ENCODE measurements around the gene TRPV2.

DNA sequence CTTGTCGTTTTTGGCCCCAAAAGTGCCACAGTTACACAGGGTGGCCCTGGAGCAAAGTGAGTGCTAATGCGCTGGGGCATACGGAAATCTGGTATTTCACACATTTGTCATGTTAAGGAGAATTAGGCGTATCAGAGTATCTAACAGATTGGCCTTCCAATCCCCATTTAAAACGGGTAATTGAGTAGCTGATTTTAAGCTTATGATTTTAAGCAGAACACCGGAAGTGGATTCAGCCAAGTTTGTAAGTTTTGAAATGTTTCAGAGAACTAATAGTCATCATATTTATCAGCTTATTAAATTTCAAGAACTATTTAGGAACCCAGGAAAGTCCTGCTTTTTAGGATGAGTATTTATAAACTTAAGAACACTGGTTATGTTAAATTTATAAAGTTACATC lies 57.2 kb downstream of the TRPV2 start:
- TF ChIP-seq, protein P1, sequence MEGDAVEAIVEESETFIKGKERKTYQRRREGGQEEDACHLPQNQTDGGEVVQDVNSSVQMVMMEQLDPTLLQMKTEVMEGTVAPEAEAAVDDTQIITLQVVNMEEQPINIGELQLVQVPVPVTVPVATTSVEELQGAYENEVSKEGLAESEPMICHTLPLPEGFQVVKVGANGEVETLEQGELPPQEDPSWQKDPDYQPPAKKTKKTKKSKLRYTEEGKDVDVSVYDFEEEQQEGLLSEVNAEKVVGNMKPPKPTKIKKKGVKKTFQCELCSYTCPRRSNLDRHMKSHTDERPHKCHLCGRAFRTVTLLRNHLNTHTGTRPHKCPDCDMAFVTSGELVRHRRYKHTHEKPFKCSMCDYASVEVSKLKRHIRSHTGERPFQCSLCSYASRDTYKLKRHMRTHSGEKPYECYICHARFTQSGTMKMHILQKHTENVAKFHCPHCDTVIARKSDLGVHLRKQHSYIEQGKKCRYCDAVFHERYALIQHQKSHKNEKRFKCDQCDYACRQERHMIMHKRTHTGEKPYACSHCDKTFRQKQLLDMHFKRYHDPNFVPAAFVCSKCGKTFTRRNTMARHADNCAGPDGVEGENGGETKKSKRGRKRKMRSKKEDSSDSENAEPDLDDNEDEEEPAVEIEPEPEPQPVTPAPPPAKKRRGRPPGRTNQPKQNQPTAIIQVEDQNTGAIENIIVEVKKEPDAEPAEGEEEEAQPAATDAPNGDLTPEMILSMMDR (IDR thresholded peaks at IDR 0.05), result no peak
- no peak for TF ChIP-seq EP300 (IDR thresholded peaks at IDR 0.05)
